HL-60 (cell line): ENCODE measurements around the gene PHF21B.
"Not testable (repeated sequence)": the region's sequence is repeated elsewhere in the genome, so short reads cannot be mapped to it uniquely, and the experiment has no call there.

Experiments used
- DNase-seq, 2 experiments: peaks; one replicate each; pipeline ENCODE4 v3.0.0-alpha.2; 2010 to 2020; ENCODE audit warnings: low read depth in 1 of 2, low spot score in 1 of 2
- H3K27ac ChIP-seq: fragments of 250-450 bp; sonication (Bioruptor Pico); replicated peaks from 2 replicates; pipeline ENCODE4 v1.5.1; 2020; ENCODE audit warnings: mild to moderate bottlenecking, moderate library complexity
- H3K27me3 ChIP-seq: fragments of 250-450 bp; sonication (Bioruptor Pico); 2 replicates; pipeline ENCODE4 v1.5.1; 2021; ENCODE audit warnings: mild to moderate bottlenecking, moderate library complexity; ENCODE audit not compliant: insufficient read depth, poor library complexity, severe bottlenecking
- H3K4me3 ChIP-seq: replicated peaks from 2 replicates; pipeline ENCODE4 v1.5.1; 2011; ENCODE audit warnings: mild to moderate bottlenecking, control low read depth, low read length; ENCODE audit not compliant: insufficient read depth
- CTCF ChIP-seq: IDR thresholded peaks from one replicate; pipeline ENCODE4 v1.5.1; 2011; ENCODE audit warnings: low read length, control low read depth, inconsistent platforms; ENCODE audit not compliant: insufficient read depth
- GABPA ChIP-seq: IDR thresholded peaks from 2 replicates; pipeline ENCODE4 v1.6.1; 2012; ENCODE audit warnings: low read depth
- POLR2AphosphoS5 ChIP-seq: IDR thresholded peaks from 2 replicates; pipeline ENCODE4 v1.6.1; 2012; ENCODE audit warnings: low read depth
- REST ChIP-seq: IDR thresholded peaks from 2 replicates; pipeline ENCODE4 v1.6.1; 2012; ENCODE audit warnings: low read depth; ENCODE audit not compliant: insufficient replicate concordance
- SPI1 ChIP-seq: IDR thresholded peaks from 2 replicates; pipeline ENCODE4 v1.6.1; 2012; ENCODE audit warnings: low read depth, mild to moderate bottlenecking, borderline replicate concordance

Gene PHF21B

GRCh38 chr22:44924710-44925109 lies 85.1 kb downstream of the PHF21B start:
- no peak for TF ChIP-seq SPI1
- no peak for TF ChIP-seq REST
- no peak for TF ChIP-seq POLR2AphosphoS5
- no peak for TF ChIP-seq GABPA
- no peak for TF ChIP-seq CTCF
- no peaks in the 10 kb centered on the region for H3K27me3 ChIP-seq
- DNase-seq: no peak
- no peak overlapping the region for H3K4me3 ChIP-seq
- no peak overlapping the region for H3K27ac ChIP-seq

DNA sequence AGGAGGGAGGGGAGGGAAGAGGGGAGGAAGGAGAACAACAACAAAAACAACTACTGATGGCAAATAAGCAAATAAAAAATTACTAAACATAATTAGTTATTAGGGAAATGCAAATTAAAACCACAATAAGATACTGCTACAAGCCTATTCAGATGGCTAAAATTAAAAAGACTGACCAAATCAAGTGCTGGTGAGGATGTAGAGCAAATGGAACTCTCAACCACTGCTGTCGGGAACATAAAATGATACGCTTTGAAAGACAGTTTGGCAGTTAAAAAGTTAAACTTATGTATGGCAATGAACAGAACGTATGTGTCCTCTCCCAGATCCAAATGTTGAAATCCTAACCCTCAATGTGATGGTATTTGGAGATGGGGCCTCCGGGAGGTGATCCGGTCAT lies 85.7 kb downstream of the PHF21B start:
- no peak for DNase-seq
- TF ChIP-seq GABPA (no peak), POLR2AphosphoS5 (no peak), CTCF (no peak), REST (no peak), SPI1 (no peak)
- H3K4me3 ChIP-seq: no peak overlapping the region

GRCh38 chr22:44921766-44922165 lies 88.0 kb downstream of the PHF21B start:
- not testable (repeated sequence) for H3K27ac ChIP-seq, H3K27me3 ChIP-seq, DNase-seq, H3K4me3 ChIP-seq

More for the DNA sequence above, 85.7 kb downstream of the PHF21B start:
- H3K27me3 ChIP-seq: no peaks in the 10 kb centered on the region
- H3K27ac ChIP-seq: no peak overlapping the region

- TF ChIP-seq REST (no peak), GABPA (no peak), POLR2AphosphoS5 (no peak), CTCF (no peak)
- Histone ChIP-seq H3K4me3 (no peak overlapping the region), H3K27ac (no peak overlapping the region), H3K27me3 (no peaks in the 10 kb centered on the region)
- DNase-seq: no peak
These were observed 89.6 kb downstream of the PHF21B start for GRCh38 chr22:44920183-44920582.
